NCI-H1092 treated with DMSO at 0.1 percent for 48 hours (cell line): ENCODE results near the gene VAC14.

Experiments
- DNase-seq: peaks from one replicate; lab custom pipeline; 2025; lab: John Stamatoyannopoulos, UW

VAC14 gene

GRCh38 chr16:70708366-70709246, 92.4 kb downstream of the VAC14 start:
- DNase-seq = no peak

- no peak for DNase-seq
Measured at GRCh38 chr16:70706948-70707465, 94.0 kb downstream of the VAC14 start.

GRCh38 chr16:70705056-70705455, 95.9 kb downstream of the VAC14 start:
- DNase-seq = no peak

DNA sequence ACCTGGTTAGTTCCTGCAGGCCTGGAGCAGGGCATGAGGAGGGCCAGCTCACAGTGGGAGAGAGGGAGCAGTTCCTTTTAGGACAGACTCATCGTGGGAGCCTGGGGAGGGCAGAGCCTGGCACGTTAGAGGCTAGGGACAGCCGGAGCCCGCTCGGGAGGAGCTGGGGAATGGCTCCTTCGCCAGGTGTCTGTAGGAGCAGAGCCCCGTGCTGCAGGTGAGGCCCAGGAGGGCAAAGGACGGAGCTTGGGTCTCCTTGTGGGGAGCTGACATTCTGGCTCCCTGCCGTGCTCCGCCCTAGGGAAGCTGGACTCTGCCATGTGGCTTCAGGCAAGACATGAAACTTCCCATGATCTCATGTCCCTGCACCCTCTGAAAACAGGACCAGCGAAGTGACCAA, 96.4 kb downstream of the VAC14 start:
- DNase-seq = no peak

DNA sequence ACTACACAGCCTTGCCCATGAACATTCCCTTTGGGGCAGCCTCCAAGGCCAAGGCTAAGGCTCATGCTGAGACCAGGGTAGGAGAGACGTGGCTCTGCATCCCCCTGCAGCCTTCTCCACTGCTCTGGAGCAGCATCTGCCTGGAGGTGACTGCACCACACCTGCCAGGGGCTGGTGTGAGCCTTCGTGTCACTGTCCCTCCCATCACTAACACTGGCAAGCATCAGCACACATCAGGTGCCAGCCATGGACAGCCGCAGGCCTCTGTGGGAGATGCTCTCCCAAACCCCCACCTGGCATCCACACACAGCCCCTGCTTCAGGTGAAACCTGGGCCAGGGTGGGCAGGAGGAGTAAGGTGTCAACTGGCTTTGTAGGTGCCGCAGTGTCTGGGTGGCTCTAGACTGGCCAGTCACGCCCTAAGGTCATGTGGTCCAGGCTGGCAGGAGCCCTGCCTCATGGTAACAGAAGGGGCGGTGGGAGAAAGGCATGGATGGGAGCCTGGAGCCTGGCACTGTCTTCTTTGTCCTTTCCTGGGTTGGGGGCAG, 97.0 kb downstream of the VAC14 start:
- DNase-seq = no peak

DNA sequence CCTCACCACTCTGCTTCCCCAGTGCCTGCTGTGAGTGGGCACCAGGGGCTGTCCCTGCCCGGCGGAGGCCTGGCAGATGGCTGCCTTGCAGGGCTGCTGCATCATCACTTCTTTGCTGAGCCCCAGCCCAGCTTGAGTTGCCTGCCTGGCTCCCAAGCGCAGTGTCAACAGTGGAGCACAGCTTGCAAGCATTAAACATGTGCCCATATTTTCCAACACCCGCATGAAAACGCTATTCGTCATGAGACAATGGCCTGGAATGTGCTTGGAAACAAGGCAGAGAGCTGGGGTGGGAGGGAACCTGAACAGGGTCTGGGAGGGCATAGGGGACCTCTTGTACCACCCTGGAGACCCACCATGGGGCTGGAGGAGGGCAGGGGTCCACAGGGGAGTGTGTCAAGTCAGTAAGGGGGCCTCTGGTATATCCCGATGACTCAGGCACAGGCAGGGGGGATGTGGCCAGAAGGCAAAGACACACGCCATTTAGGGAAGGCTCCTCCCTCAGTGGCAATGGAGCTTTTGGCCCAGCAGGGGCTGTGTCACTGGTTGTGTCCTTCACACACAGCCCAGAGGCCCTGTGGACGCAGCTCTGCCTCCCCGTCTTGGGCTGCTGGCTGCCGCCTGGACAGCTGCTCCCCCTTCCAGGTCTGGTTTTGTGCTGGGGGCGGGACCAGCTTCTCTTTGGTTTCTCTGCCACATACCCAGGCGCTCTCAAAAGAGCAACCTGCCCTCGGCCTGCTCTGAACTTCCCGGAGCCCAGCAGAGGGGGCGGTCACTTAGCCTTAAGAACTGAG, 97.7 kb downstream of the VAC14 start:
- DNase-seq = peak; percentile 41

DNA sequence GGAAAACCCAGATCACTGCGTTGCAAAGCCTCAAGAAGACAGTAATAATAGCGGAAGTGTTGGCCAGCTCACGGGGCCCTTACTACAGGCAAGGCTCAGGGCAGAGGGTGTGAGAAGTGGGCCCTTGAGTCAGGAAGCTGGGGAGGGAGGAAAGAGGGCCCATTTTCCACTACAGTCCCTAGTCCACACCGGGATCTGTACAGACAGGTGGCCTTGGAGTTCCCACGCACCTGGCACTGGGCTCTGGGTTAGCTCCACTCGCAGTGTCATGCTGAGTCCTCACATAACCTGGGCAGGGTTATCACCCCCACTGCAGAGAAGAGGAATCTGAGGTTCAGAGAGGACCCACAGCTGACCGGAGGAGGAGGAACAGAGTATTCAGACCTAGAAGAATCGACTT, 98.3 kb downstream of the VAC14 start:
- no peak for DNase-seq

GRCh38 chr16:70701998-70702397, 99.0 kb downstream of the VAC14 start:
- DNase-seq = no peak

- DNase-seq = no peak
Measured at GRCh38 chr16:70701596-70701995, 99.4 kb downstream of the VAC14 start.

DNA sequence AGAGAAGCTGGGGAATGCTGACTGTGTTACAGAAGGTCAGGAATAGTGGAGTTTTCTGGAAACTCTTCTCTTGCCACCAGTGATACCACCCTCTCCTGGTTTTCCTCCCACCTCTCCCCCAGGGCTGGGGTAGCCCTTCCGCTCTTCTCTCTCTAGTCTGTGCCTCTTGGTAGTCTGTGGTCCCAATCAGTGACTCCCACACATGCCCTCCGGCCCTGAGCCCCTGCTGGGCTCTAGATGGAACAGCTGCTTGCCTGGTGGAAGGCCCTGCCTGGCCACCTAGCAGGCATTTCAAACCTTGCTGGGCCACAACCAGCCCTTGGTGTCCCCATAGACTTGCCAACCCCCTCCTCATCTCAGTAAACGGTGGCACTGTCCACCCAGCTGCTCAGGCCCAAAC, 99.9 kb downstream of the VAC14 start:
- DNase-seq = no peak

GRCh38 chr16:70700101-70701020, 100.6 kb downstream of the VAC14 start:
- peak; percentile 88 for DNase-seq

GRCh38 chr16:70699696-70700095, 101.3 kb downstream of the VAC14 start:
- DNase-seq = no peak

DNA sequence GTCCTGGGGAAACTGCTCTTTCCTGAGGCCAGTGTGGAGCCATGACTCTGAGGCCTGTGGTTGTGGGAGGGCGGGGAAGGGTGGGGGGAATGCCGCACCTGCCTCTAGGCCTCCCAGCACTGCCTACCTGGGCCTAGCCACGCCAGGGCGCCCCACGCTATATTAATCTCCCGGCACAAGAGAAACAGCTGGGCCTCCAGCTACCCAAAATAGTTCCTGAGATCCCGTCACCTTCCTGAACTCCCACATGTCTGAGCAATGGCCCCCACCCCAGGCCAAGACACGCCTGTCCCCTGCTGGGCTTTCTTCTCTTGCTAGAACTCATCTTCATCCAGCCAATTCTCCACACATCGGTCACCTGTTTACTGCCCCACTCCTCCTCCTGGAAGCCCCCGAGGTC, 102.1 kb downstream of the VAC14 start:
- no peak for DNase-seq

DNA sequence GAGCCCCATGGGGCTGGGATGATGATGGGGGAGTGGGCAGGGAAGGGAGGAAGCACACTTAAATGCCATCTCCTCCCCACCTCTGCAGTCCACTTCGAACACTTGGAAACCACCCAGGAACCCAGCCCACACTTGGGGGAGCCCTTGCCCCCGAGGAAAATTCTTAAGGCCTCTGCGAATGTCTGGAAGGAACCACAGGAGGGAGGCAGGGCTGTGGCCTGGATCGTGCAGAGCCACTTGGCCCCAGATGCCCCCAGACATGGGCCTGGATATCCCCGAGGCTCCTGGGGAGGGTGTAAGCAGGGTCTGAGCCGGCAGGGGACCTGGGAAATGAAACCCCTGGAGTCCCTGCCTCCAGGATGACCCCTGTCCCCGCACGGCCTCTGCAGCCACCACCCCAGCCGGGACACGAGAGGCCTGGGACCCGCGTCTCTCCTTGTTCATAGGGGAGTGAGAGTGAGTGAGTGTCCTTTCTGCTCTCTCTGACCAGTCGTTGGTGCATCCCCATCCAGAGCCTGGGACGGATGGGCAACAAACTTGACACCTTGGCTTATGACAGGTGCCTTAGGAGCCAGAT, 103.3 kb downstream of the VAC14 start:
- DNase-seq = no peak

DNA sequence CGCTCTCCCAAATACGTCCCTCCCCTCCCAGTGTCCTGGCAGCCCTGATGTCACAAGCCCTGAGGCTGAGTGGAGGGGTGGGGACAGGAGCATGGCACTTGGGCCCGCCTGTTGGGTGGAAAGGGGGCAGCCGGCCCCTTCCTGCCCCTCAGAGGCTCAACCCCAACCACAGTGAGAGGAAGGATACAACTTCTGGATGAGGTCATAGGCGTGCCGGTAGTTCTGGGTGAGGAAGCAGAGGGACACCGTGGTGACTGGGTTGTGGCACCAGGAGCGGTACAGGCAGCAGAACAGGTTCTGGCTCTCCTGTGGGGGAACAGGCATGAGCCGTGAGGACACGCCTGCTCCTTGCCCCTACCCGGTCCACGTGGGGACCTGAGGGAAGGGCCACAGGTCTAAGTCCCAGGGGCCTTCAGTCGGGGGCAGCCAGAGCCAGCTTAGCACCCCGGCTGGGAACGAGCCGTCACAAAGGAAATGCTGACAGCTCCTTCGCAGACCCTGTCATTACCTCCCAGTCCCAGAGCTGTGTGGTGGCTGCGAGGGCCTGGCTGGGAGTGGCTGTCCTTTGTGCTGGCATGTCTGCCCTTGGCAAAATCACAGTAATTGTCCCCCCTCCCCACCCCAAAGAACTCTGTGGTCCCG, 103.9 kb downstream of the VAC14 start:
- DNase-seq = no peak

DNA sequence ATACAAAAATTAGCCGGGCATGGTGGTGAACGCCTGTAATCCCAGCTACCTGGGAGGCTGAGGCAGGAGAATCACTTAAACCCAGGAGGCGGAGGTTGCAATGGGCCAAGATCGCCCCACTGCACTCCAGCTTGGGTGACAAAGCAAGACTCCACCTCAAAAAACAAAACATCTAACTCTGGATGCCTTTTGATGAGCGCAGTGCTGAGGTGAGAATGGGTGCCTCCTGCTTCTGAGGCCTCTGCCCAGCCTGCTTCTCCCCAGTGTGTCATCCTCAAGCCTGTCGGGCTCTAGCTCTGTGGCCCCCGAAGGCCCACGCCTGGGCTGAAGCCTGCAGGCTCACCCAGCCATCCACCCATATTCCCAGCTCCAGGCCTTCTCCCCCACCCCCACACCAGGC, 104.6 kb downstream of the VAC14 start:
- DNase-seq = no peak

DNA sequence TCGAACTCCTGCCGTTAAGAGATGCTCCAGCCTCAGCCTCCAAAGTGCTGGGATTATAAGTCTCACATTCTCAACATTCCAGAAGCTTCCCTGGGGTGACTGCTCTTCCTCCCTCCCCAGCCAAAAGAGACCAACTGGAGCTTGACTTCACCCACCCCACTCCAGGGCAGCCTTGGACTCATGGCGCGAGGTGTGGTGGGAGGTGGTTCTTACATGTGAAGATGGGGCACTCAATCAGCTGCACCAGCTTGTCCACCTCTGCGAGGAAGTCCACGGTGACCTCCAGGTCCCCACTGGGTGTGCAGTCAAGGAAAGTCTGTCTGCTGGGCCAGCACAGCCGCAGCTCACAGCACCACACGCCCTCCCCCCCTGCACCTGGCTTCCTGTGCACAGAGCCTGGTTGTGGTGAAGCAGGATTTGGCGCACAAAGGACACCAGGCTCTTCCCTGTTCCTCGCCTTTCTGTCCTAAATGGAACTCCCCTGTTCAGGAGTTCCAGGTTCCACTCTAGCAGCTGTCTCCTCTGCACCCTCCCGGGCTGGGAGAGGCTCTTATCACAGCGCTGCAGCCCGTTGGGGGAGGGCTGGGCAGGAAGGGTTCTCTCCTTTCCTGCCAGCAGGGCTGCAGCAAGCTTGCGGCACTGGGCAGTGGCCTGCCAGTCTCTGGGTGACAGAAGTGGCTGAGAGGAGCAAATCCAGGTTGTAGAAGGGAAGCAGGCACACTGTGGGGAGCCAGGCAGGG, 105.5 kb downstream of the VAC14 start:
- peak; percentile 82 for DNase-seq

- peak; percentile 83 for DNase-seq
Measured at GRCh38 chr16:70694868-70695218, 106.1 kb downstream of the VAC14 start.

DNA sequence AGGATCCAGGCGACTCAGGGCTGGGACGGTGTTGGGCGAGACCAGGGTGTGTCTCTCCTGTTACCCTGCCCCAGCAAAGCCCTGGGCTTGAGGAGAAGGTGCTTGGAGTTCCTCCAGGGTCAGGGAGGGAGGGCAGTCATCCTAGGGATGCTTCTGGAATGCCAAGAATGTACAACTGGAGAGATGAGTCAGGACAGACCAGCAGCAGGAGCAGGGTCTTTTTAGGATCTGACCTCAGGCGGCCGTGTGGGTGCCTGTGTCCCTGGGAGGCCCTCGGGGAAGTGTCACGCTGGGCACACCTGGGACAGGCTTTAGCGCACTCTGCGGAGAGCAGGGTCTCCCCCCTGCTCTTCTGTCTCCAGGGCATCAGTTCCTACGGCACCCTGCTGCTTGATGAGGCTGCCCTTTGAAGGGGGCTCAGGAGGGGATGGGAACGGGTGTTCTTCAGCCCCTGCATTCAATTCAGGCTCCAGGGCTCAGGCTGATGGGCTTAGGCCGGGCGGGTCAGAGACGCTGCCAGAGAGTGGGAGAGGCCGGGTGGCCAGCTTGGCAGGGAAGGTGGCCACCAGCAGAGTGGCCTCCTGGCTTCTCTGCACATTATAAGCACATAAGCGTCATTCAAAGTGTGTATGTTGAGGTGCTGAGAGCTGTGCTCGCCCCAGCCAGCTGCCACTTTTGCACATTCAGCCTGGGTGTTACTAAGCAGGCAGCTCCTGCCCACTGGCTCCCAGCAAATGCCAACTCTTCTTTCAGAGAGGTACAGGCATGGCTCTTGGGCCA, 106.7 kb downstream of the VAC14 start:
- DNase-seq = peak; percentile 83
